ENCODE results near the gene ABHD17A. TPM values are rescaled to one million over a fixed set of nuclear protein-coding genes. Genes with fewer than 3 reads are reported as not detected.

The ABHD17A gene
- total and polyA plus RNA-seq, 9 of the 15 experiments (the other 6 are each of a cell fraction or from before 2014, with no cell fraction given), result 0.04 to 135 (median 21.8) TPM; not detected in 1

- Histone ChIP-seq H3K4me3 (no peak overlapping the region), H3K27ac (ENCODE audit: extremely low read depth, low read depth, low read length) (no peak overlapping the region), H3K4me2 (ENCODE audit: insufficient read depth, low read length) (no peak overlapping the region), H4K20me1 (replicated peaks; ENCODE audit: control insufficient read depth, insufficient read depth, low read length) (peaks cover 19% of the 10 kb centered on the region), H3K79me2 (ENCODE audit: control insufficient read depth, insufficient read depth, low read length) (peaks cover 83% of the 10 kb centered on the region), H3K9ac (ENCODE audit: insufficient read depth in 1 of 2, low read depth in 2 of 2, low read length in 2 of 2) (peak overlapping the region in 1 of 2 experiments; percentile 56; a peak in 1 of 4 replicates), H3K9me3 (replicated peaks; ENCODE audit: control insufficient read depth, insufficient read depth, low read depth, low read length) (no peaks in the 10 kb centered on the region), H3K9me1 (ENCODE audit: control insufficient read depth, insufficient read depth, low read length) (no peaks in the 10 kb centered on the region), H2AFZ (ENCODE audit: low read depth, low read length) (no peak overlapping the region), H3K4me1 (replicated peaks in 1 of 2; ENCODE audit: control insufficient read depth in 2 of 2, insufficient read depth in 2 of 2, low read length in 2 of 2) (peaks cover 44 to 82% of the 10 kb centered on the region in 2 experiments), H3K27me3 (ENCODE audit: control insufficient read depth in 2 of 2, insufficient read depth in 2 of 2, low read length in 2 of 2) (no peaks in the 10 kb centered on the region), H3K36me3 (ENCODE audit: control insufficient read depth, insufficient read depth, low read length) (peaks cover 44% of the 10 kb centered on the region; the same call in 2 of the 3 replicates)
- ATAC-seq (no peak), FAIRE-seq (no peak), DNase-seq (ENCODE audit: extremely low read depth in 1 of 4, low spot score in 3 of 4) (peak in 1 of 4 experiments; percentile 42)
- POLR2A ChIA-PET, result no interaction called here
- 82% methylated on average over 28 of the region's 31 CpGs for WGBS (ENCODE audit: insufficient coverage, low coverage, missing lambda C conversion rate)
- CTCF ChIA-PET (ENCODE audit: low intra/inter-chr PET ratio), result no interaction called here
- no TSS peak for BruUV-seq (replicated peaks)
- intact Hi-C loops (cut with micrococcal nuclease), result no loop called here
- in situ Hi-C loops (cut with MboI), result no loop called here
- TF ChIP-seq, protein P1, sequence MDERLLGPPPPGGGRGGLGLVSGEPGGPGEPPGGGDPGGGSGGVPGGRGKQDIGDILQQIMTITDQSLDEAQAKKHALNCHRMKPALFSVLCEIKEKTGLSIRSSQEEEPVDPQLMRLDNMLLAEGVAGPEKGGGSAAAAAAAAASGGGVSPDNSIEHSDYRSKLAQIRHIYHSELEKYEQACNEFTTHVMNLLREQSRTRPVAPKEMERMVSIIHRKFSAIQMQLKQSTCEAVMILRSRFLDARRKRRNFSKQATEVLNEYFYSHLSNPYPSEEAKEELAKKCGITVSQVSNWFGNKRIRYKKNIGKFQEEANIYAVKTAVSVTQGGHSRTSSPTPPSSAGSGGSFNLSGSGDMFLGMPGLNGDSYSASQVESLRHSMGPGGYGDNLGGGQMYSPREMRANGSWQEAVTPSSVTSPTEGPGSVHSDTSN (CRISPR knock-in tag; IDR thresholded peaks at IDR 0.05; ENCODE audit: low read depth), result no peak
- TF ChIP-seq, protein P1 (tag; conservative IDR thresholded peaks at IDR 0.05; ENCODE audit: low read depth), result no peak
- TF ChIP-seq, protein P2, sequence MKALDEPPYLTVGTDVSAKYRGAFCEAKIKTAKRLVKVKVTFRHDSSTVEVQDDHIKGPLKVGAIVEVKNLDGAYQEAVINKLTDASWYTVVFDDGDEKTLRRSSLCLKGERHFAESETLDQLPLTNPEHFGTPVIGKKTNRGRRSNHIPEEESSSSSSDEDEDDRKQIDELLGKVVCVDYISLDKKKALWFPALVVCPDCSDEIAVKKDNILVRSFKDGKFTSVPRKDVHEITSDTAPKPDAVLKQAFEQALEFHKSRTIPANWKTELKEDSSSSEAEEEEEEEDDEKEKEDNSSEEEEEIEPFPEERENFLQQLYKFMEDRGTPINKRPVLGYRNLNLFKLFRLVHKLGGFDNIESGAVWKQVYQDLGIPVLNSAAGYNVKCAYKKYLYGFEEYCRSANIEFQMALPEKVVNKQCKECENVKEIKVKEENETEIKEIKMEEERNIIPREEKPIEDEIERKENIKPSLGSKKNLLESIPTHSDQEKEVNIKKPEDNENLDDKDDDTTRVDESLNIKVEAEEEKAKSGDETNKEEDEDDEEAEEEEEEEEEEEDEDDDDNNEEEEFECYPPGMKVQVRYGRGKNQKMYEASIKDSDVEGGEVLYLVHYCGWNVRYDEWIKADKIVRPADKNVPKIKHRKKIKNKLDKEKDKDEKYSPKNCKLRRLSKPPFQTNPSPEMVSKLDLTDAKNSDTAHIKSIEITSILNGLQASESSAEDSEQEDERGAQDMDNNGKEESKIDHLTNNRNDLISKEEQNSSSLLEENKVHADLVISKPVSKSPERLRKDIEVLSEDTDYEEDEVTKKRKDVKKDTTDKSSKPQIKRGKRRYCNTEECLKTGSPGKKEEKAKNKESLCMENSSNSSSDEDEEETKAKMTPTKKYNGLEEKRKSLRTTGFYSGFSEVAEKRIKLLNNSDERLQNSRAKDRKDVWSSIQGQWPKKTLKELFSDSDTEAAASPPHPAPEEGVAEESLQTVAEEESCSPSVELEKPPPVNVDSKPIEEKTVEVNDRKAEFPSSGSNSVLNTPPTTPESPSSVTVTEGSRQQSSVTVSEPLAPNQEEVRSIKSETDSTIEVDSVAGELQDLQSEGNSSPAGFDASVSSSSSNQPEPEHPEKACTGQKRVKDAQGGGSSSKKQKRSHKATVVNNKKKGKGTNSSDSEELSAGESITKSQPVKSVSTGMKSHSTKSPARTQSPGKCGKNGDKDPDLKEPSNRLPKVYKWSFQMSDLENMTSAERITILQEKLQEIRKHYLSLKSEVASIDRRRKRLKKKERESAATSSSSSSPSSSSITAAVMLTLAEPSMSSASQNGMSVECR (CRISPR knock-in tag; IDR thresholded peaks at IDR 0.05), result no peak
- TF ChIP-seq RBM17 (IDR thresholded peaks at IDR 0.05; ENCODE audit: borderline replicate concordance, low read depth, low read length), result no peak
- no peak for TF ChIP-seq SAP30 (IDR thresholded peaks at IDR 0.05; ENCODE audit: borderline replicate concordance, insufficient read depth, low read depth, low read length, poor library complexity, severe bottlenecking)
- no peak for TF ChIP-seq ZC3H11A (IDR thresholded peaks at IDR 0.05; ENCODE audit: low read depth, low read length)
- TF ChIP-seq KAT8 (IDR thresholded peaks at IDR 0.05; ENCODE audit: low read depth), result no peak
- no peak for TF ChIP-seq NFE2L1 (tag; IDR thresholded peaks at IDR 0.05; ENCODE audit: borderline replicate concordance, low read depth)
- TF ChIP-seq MTA1 (IDR thresholded peaks at IDR 0.05; ENCODE audit: borderline replicate concordance), result no peak
- TF ChIP-seq NR2C1 (IDR thresholded peaks at IDR 0.05), result no peak
- TF ChIP-seq NR2C1 (tag; IDR thresholded peaks at IDR 0.05), result no peak
- TF ChIP-seq, protein P3, sequence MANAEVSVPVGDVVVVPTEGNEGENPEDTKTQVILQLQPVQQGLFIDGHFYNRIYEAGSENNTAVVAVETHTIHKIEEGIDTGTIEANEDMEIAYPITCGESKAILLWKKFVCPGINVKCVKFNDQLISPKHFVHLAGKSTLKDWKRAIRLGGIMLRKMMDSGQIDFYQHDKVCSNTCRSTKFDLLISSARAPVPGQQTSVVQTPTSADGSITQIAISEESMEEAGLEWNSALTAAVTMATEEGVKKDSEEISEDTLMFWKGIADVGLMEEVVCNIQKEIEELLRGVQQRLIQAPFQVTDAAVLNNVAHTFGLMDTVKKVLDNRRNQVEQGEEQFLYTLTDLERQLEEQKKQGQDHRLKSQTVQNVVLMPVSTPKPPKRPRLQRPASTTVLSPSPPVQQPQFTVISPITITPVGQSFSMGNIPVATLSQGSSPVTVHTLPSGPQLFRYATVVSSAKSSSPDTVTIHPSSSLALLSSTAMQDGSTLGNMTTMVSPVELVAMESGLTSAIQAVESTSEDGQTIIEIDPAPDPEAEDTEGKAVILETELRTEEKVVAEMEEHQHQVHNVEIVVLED (CRISPR knock-in tag; IDR thresholded peaks at IDR 0.05), result no peak
Measured at GRCh38 chr19:1850809-1851653, 34.3 kb downstream of the ABHD17A start.

All from K562 (cell line).